Peyer's patch (tissue), 4 donors: ENCODE results near the gene SPAG7. TPM values are rescaled to one million over a fixed set of nuclear protein-coding genes. Genes with fewer than 3 reads are reported as not detected.

Experiments
- DNase-seq, 3 donors: peaks; one replicate each; pipeline ENCODE4 v3.0.0-alpha.2; 2017 to 2019
- H3K27ac ChIP-seq, 4 donors: fragments of 200-600 bp; sonication (generic); one replicate each; pipeline ENCODE4 v1.5.1; 2016 to 2019
- H3K27me3 ChIP-seq, 2 donors: fragments of 200-600 bp; sonication (generic); one replicate each; pipeline ENCODE4 v1.5.1; 2019
- H3K36me3 ChIP-seq, 3 donors: fragments of 200-600 bp; sonication (generic); one replicate each; pipeline ENCODE4 v1.5.1; 2016 to 2019
- H3K4me1 ChIP-seq, 4 donors: fragments of 200-600 bp; sonication (generic); one replicate each; pipeline ENCODE4 v1.5.1; 2016 to 2019
- H3K4me3 ChIP-seq, 4 donors: fragments of 200-600 bp; sonication (generic); 1 replicate in 3 of 4; 2 replicates in 1 of 4; pipeline ENCODE4 v1.5.1; 2016 to 2019; ENCODE audit warnings: mild to moderate bottlenecking in 1 of 4
- H3K9me3 ChIP-seq, 4 donors: fragments of 200-600 bp; sonication (generic); one replicate each; pipeline ENCODE4 v1.5.1; 2016 to 2019; ENCODE audit warnings: mild to moderate bottlenecking in 1 of 4
- POLR2A ChIP-seq, 2 donors: fragments of 450-650 bp; IDR thresholded peaks; one replicate each; pipeline ENCODE4 v1.5.1; 2017; ENCODE audit warnings: antibody characterized with exemption in 2 of 2, mild to moderate bottlenecking in 2 of 2, moderate library complexity in 2 of 2
- total RNA-seq, 4 donors: library from RNA; depleted of rRNA; stranded (reverse); fragments of >200 nt; gene quantifications; one replicate each; pipeline ENCODE4 v1.1.0, GENCODE V29; 2016
- TF ChIP-seq, protein P1 (sequence below), 6 experiments: fragments of 450-650 bp in 4 of 6; fragments of 200-600 bp in 2 of 6; sonication (generic) in 1 of 6; IDR thresholded peaks; one replicate each; pipeline ENCODE4 v1.5.1; 2017 to 2019; ENCODE audit warnings: antibody characterized with exemption in 6 of 6, mild to moderate bottlenecking in 3 of 6, moderate library complexity in 1 of 6

The SPAG7 gene
- total RNA-seq, 4 donors from 2014 or later = 34.2 to 85.0 (median 48.9) TPM

- TF ChIP-seq, protein P1, sequence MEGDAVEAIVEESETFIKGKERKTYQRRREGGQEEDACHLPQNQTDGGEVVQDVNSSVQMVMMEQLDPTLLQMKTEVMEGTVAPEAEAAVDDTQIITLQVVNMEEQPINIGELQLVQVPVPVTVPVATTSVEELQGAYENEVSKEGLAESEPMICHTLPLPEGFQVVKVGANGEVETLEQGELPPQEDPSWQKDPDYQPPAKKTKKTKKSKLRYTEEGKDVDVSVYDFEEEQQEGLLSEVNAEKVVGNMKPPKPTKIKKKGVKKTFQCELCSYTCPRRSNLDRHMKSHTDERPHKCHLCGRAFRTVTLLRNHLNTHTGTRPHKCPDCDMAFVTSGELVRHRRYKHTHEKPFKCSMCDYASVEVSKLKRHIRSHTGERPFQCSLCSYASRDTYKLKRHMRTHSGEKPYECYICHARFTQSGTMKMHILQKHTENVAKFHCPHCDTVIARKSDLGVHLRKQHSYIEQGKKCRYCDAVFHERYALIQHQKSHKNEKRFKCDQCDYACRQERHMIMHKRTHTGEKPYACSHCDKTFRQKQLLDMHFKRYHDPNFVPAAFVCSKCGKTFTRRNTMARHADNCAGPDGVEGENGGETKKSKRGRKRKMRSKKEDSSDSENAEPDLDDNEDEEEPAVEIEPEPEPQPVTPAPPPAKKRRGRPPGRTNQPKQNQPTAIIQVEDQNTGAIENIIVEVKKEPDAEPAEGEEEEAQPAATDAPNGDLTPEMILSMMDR (IDR thresholded peaks at IDR 0.05) = no peak
- TF ChIP-seq POLR2A (IDR thresholded peaks at IDR 0.05) = no peak
- Histone ChIP-seq H3K27me3 (no peaks in the 10 kb centered on the region), H3K4me3 (no peak overlapping the region), H3K4me1 (peaks cover 0 to 45% (median 23%) of the 10 kb centered on the region in 4 donors), H3K9me3 (no peaks in the 10 kb centered on the region), H3K27ac (no peak overlapping the region), H3K36me3 (peaks cover 0 to 28% (median 0%) of the 10 kb centered on the region in 3 donors)
- DNase-seq = no peak
These were observed 30.1 kb downstream of the SPAG7 start for GRCh38 chr17:4937553-4937952.

DNA sequence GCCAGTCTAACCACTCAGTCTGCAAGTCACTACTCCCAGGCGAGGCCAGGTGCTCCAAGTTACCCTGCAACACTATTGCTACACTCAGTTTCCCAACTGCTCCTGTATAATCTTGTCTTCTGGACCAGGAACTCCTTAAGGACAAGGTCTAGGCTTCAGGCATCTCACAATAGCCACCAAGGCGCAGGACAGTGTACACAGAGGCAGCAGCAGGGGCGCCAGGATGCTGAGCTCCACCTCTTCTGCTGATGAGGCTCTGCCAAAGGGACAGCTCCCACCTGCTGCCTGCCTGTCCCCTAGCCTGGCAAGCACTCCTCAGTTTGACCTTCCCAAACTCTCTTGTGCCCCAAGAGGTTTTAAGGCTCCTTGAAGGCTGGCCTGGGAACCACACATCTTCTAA, 31.2 kb downstream of the SPAG7 start:
- DNase-seq = no peak
- TF ChIP-seq, protein P1 (IDR thresholded peaks at IDR 0.05) = no peak
- TF ChIP-seq POLR2A (IDR thresholded peaks at IDR 0.05) = no peak
- Histone ChIP-seq H3K27me3 (no peaks in the 10 kb centered on the region), H3K36me3 (peaks cover 0 to 22% (median 0%) of the 10 kb centered on the region in 3 donors), H3K4me3 (no peak overlapping the region), H3K27ac (no peak overlapping the region), H3K9me3 (no peaks in the 10 kb centered on the region), H3K4me1 (peaks cover 0 to 34% (median 16%) of the 10 kb centered on the region in 4 donors)

DNA sequence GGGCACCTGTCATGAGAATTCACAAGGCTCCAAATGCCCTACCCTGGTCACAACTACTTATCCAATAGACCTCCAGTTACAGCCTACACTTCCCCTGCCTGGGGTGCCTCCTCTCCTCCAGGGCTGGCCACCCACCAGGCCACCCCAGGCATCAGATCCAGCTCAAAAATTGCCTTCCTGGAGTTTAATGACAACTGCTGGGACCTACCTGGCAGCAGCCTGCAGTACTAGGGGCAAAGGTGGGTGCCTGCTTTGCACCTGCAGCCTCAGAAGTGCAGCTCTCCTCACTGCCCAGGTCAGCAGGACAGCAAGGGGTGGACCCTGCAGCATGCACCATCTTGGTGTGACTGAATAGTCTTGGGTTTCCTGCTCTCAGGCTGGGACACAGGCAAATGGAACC, 32.0 kb downstream of the SPAG7 start:
- H3K27ac ChIP-seq = no peak overlapping the region
- no peak overlapping the region for H3K4me3 ChIP-seq
- H3K36me3 ChIP-seq = peaks cover 0 to 22% (median 0%) of the 10 kb centered on the region in 3 donors
- H3K27me3 ChIP-seq = no peaks in the 10 kb centered on the region
- peaks cover 0 to 26% (median 13%) of the 10 kb centered on the region in 4 donors for H3K4me1 ChIP-seq
- TF ChIP-seq, protein P1 (IDR thresholded peaks at IDR 0.05) = no peak
- no peak for TF ChIP-seq POLR2A (IDR thresholded peaks at IDR 0.05)
- H3K9me3 ChIP-seq = no peaks in the 10 kb centered on the region
- no peak for DNase-seq

GRCh38 chr17:4934173-4934979, 33.2 kb downstream of the SPAG7 start:
- Histone ChIP-seq H3K9me3 (no peaks in the 10 kb centered on the region), H3K4me3 (no peak overlapping the region), H3K27ac (peak overlapping the region in 1 of 4 donors; percentile 7), H3K36me3 (peaks cover 0 to 22% (median 0%) of the 10 kb centered on the region in 3 donors), H3K27me3 (no peaks in the 10 kb centered on the region), H3K4me1 (peaks cover 0 to 26% (median 13%) of the 10 kb centered on the region in 4 donors)
- DNase-seq = no peak
- no peak for TF ChIP-seq POLR2A (IDR thresholded peaks at IDR 0.05)
- TF ChIP-seq, protein P1 (IDR thresholded peaks at IDR 0.05) = peak in 3 of 6 experiments; percentile 16 to 20 (median 18)

- TF ChIP-seq POLR2A (IDR thresholded peaks at IDR 0.05) = no peak
- TF ChIP-seq, protein P1 (IDR thresholded peaks at IDR 0.05) = no peak
- no peak for DNase-seq
- no peaks in the 10 kb centered on the region for H3K27me3 ChIP-seq
- H3K36me3 ChIP-seq = peaks cover 0 to 22% (median 0%) of the 10 kb centered on the region in 3 donors
- no peak overlapping the region for H3K4me3 ChIP-seq
- H3K9me3 ChIP-seq = no peaks in the 10 kb centered on the region
- no peak overlapping the region for H3K27ac ChIP-seq
- H3K4me1 ChIP-seq = peaks cover 0 to 20% (median 9%) of the 10 kb centered on the region in 4 donors
These were observed 34.0 kb downstream of the SPAG7 start for GRCh38 chr17:4933646-4934045.
